ENCODE data around the gene WWOX.

The WWOX gene

GRCh38 chr16:78677181-78677731 lies 577.8 kb downstream of the WWOX start:
- ChIA-PET CTCF (no interaction called here), POLR2A (no interaction called here)
- DNase-seq (ENCODE audit: extremely low spot score) = no peak
- no peak for TF ChIP-seq CTCF (IDR thresholded peaks at IDR 0.05; ENCODE audit: control extremely low read depth, extremely low read depth, low read depth, missing control alignments)

DNA sequence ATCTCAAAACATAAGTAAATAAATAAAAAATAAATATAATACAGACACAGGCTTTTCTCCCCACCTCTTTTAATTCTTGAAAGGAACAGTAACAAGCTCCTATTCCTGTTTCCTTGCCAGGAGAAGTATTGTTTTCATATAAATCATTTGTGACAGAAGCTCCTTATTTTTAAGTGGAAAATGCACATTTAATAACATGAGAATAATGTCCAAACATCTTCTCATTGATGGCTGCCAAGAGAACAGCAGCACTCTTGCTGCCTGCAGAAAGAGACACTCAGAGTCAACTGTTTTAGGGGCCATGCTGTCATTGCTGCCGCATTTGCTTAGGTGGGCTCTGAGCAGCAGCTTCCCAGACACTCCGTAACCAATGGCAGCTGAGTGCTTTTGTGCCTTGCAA lies 580.1 kb downstream of the WWOX start:
- ChIA-PET CTCF (interaction anchor here (1.9 kb wide), 1 partner anchor 26 kb away, joined by 6 read pairs; no protein-coding TSS in a partner anchor), POLR2A (no interaction called here)
- no peak for TF ChIP-seq CTCF (IDR thresholded peaks at IDR 0.05; ENCODE audit: control extremely low read depth, extremely low read depth, low read depth, missing control alignments)
- no peak for DNase-seq (ENCODE audit: extremely low spot score)

GRCh38 chr16:78681743-78682142 lies 582.3 kb downstream of the WWOX start:
- ChIA-PET POLR2A (no interaction called here), CTCF (interaction anchor here (1.6 kb wide), 1 partner anchor 10 kb away, joined by 6 read pairs; no protein-coding TSS in a partner anchor)
- no peak for TF ChIP-seq CTCF (IDR thresholded peaks at IDR 0.05; ENCODE audit: control extremely low read depth, extremely low read depth, low read depth, missing control alignments)
- no peak for DNase-seq (ENCODE audit: extremely low spot score)

GRCh38 chr16:78684030-78684611 lies 584.7 kb downstream of the WWOX start:
- ChIA-PET POLR2A (no interaction called here), CTCF (interaction anchor here (1.0 to 1.2 kb wide), 2 partner anchors 9 to 14 kb away, joined by 3 read pairs; no protein-coding TSS in a partner anchor)
- DNase-seq (ENCODE audit: extremely low spot score) = no peak
- TF ChIP-seq CTCF (IDR thresholded peaks at IDR 0.05; ENCODE audit: control extremely low read depth, extremely low read depth, low read depth, missing control alignments) = no peak

DNA sequence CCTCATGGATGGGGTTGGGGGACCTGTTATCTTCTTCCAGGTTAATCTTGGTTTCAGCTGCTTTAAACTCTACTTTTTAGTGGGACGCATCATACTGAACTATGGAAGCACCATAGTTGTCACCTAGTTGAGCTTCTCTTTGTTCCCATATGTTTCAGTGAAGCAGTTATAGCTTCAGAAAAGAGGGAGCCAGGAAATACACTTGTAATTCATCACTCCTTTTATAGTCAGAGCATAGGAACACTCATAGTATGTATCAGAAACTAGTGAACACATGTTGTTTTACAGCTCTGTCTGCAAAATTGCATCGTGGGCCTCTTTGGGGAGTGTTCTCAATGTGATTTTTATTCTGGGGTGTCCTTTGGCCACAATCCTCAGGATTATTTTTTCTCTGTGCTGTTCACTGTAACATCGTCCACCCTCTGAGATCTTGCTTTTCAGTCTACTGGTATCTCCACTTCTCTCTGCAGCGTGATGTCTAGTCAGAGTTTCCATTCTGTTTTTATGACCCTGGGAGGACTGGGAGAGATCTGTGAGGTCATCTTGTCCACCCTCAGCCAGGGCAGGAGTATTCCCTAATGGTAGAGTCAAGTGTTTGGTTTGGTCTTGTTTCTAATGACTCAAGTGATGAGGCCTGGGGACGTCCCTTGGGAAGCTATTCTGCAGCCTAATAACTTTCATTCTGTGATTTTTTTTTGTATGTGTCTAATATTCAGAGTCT lies 585.4 kb downstream of the WWOX start:
- ChIA-PET POLR2A (no interaction called here), CTCF (interaction anchor here (1.0 to 1.2 kb wide), 2 partner anchors 9 to 15 kb away, joined by 3 read pairs; no protein-coding TSS in a partner anchor)
- no peak for DNase-seq (ENCODE audit: extremely low spot score)
- TF ChIP-seq CTCF (IDR thresholded peaks at IDR 0.05; ENCODE audit: control extremely low read depth, extremely low read depth, low read depth, missing control alignments) = no peak

DNA sequence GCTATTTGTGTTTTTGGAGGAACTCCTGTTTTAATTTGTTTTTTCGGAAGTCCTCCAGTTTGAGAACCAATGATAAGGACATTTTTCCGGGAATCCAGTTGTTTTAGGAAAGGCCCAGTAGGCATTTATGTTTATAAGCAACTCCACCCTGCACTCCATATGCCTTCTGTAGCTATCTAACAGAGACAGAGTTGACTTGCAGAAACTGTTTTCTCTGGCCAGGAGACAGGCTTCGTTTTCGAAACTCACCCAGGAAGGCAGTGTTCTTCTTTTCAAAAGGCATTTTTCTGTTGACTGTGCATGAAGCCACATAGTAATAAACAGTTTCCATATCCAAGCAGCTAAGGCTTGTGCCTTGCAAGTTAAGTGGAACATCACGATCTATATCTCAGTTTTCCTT lies 587.1 kb downstream of the WWOX start:
- CTCF ChIA-PET = no interaction called here

More for the DNA sequence above, 587.1 kb downstream of the WWOX start:
- no peak for TF ChIP-seq CTCF (IDR thresholded peaks at IDR 0.05; ENCODE audit: control extremely low read depth, extremely low read depth, low read depth, missing control alignments)
- DNase-seq (ENCODE audit: extremely low spot score) = no peak
- POLR2A ChIA-PET = no interaction called here
